Endothelial cell of umbilical vein (primary cell): ENCODE measurements around the gene COL6A2. TPM values are rescaled to one million over a fixed set of nuclear protein-coding genes. Genes with fewer than 3 reads are reported as not detected.

Source experiments
- BruUV-seq: library from RNA; stranded (reverse); fragments of 400-500 nt; replicated peaks from 2 replicates; lab custom pipeline; 2021; lab: Mats Ljungman, UMichigan
- CTCF ChIA-PET: fragments of 300-600, 350-600 bp; sonication (Branson Sonifier 250); formaldehyde crosslinking; loops from one replicate; lab custom pipeline; 2021; ENCODE audit warnings: antibody characterized with exemption, inconsistent platforms; lab: Charles Lee
- POLR2A ChIA-PET: fragments of 300-600, 350-600 bp; sonication (Branson Sonifier 250); formaldehyde crosslinking; loops from one replicate; lab custom pipeline; 2021; ENCODE audit warnings: antibody characterized with exemption, inconsistent platforms; lab: Charles Lee
- DNase-seq: peaks from one replicate; pipeline ENCODE4 v3.0.0-alpha.2; 2011; ENCODE audit warnings: low read depth, low spot score
- FAIRE-seq: peaks from 2 replicates; lab custom pipeline; 2011; peaks lifted over from hg19 to GRCh38; lab: Jason Lieb, UNC
- H2AFZ ChIP-seq: 2 replicates; pipeline ENCODE4 v1.6.0; 2012; ENCODE audit warnings: low read depth, low read length, control low read depth, inconsistent platforms
- H3K27ac ChIP-seq: 2 replicates; pipeline ENCODE4 v1.5.1; 2011; ENCODE audit warnings: low read depth, mild to moderate bottlenecking, control low read depth, low read length, moderate library complexity; ENCODE audit not compliant: insufficient read depth
- H3K27me3 ChIP-seq, 2 experiments: 2 replicates each; pipeline versions ENCODE4 v1.6.0 to v1.6.1; 2011; ENCODE audit warnings: low read length in 2 of 2, mixed read lengths in 1 of 2; ENCODE audit not compliant: control insufficient read depth in 2 of 2, insufficient read depth in 2 of 2
- H3K36me3 ChIP-seq, 2 experiments: 2 replicates in 1 of 2; 3 replicates in 1 of 2; pipeline ENCODE4 v1.5.1; 2011; ENCODE audit warnings: low read length in 2 of 2, mild to moderate bottlenecking in 1 of 2, moderate library complexity in 1 of 2; ENCODE audit not compliant: control insufficient read depth in 2 of 2, insufficient read depth in 2 of 2; ENCODE audit errors: extremely low read depth in 1 of 2
- H3K4me1 ChIP-seq: 3 replicates; pipeline ENCODE4 v1.5.1; 2011; ENCODE audit warnings: mild to moderate bottlenecking, low read length; ENCODE audit not compliant: control insufficient read depth, insufficient read depth; ENCODE audit errors: extremely low read depth
- H3K4me2 ChIP-seq: 2 replicates; pipeline ENCODE4 v1.6.1; 2011; ENCODE audit warnings: low read length, control low read depth, mixed read lengths; ENCODE audit not compliant: insufficient read depth
- H3K4me3 ChIP-seq, 3 experiments: fragments of 200-600 bp in 1 of 3; sonication (generic), shearing (Covaris generic) in 1 of 3; replicated peaks in 1 of 3; 2 replicates each; pipeline ENCODE4 v1.5.1; 2011 to 2016; ENCODE audit warnings: control low read depth in 3 of 3, low read length in 3 of 3, mild to moderate bottlenecking in 2 of 3, inconsistent platforms in 1 of 3, low read depth in 1 of 3, moderate library complexity in 1 of 3; ENCODE audit not compliant: insufficient read depth in 1 of 3
- H3K79me2 ChIP-seq: 2 replicates; pipeline ENCODE4 v1.6.0; 2012; ENCODE audit warnings: low read length, inconsistent platforms; ENCODE audit not compliant: control insufficient read depth, insufficient read depth
- H3K9ac ChIP-seq: replicated peaks from 2 replicates; pipeline ENCODE3; 2011; ENCODE audit warnings: low read length, control low read depth; ENCODE audit not compliant: insufficient read depth; ENCODE audit errors: extremely low read depth
- H3K9me1 ChIP-seq: replicated peaks from 3 replicates; pipeline ENCODE4 v1.6.0; 2011; ENCODE audit warnings: mild to moderate bottlenecking, low read length; ENCODE audit not compliant: control insufficient read depth, insufficient read depth; ENCODE audit errors: extremely low read depth
- H3K9me3 ChIP-seq: replicated peaks from 2 replicates; pipeline ENCODE4 v1.5.1; 2012; ENCODE audit warnings: low read length, inconsistent platforms; ENCODE audit not compliant: control insufficient read depth, insufficient read depth
- H4K20me1 ChIP-seq: replicated peaks from 2 replicates; pipeline ENCODE3; 2011; ENCODE audit warnings: mild to moderate bottlenecking, low read length; ENCODE audit not compliant: control insufficient read depth, insufficient read depth; ENCODE audit errors: extremely low read depth
- CTCF ChIP-seq, 2 donors: IDR thresholded peaks; 1 replicate in 1 of 2; 2 replicates in 1 of 2; pipeline ENCODE4 v1.5.1; 2011; ENCODE audit warnings: low read length in 2 of 2, mild to moderate bottlenecking in 2 of 2, moderate library complexity in 2 of 2, control low read depth in 1 of 2, inconsistent platforms in 1 of 2, low read depth in 1 of 2; ENCODE audit not compliant: insufficient read depth in 1 of 2; ENCODE audit errors: extremely low read depth in 1 of 2
- GATA2 ChIP-seq: IDR thresholded peaks from 2 replicates; pipeline ENCODE4 v1.7.0; 2011; ENCODE audit warnings: low read depth, mild to moderate bottlenecking, moderate library complexity, mixed read lengths, low read length; ENCODE audit not compliant: insufficient read length, insufficient read depth
- MYC ChIP-seq: IDR thresholded peaks from one replicate; pipeline ENCODE4 v1.6.1; 2011; ENCODE audit warnings: mild to moderate bottlenecking, low read depth, low read length
- POLR2A ChIP-seq: IDR thresholded peaks from 2 replicates; pipeline ENCODE4 v1.6.1; 2012; ENCODE audit warnings: low read depth, mild to moderate bottlenecking, control low read depth, low read length
- POLR2AphosphoS5 ChIP-seq: IDR thresholded peaks from 2 replicates; pipeline ENCODE4 v1.6.1; 2012; ENCODE audit warnings: low read depth, mild to moderate bottlenecking, control low read depth, low read length, moderate library complexity; ENCODE audit not compliant: insufficient read depth
- dilution Hi-C: fragments of 300-500 bp; cut with MboI; formaldehyde crosslinking; loops from one replicate; pipeline ENCODE4 v1.15.0; 2019; ENCODE audit warnings: low sequenced_read_pairs; ENCODE audit not compliant: extremely low pct_ligation_motif_present
- intact Hi-C: fragments of 100-400 bp; cut with micrococcal nuclease; formaldehyde crosslinking; loops from one replicate; pipeline ENCODE4 v1.10.0; 2022
- polyA plus RNA-seq, 4 experiments: library from polyadenylated mRNA; depleted of rRNA in 3 of 4; stranded (reverse) in 3 of 4; unstranded in 1 of 4; fragments of >200 nt; gene quantifications; 2 replicates each; pipeline versions ENCODE4 v1.2.1 to v1.2.3, GENCODE V29; 2011 to 2012; ENCODE audit warnings: missing spikeins in 1 of 4
- total RNA-seq: library from RNA; stranded (reverse); gene quantifications from 2 replicates; pipeline ENCODE4 v1.2.3, GENCODE V29; 2021
- TF ChIP-seq, protein P1 (sequence below): IDR thresholded peaks from 2 replicates; pipeline ENCODE4 v1.6.1; 2011; ENCODE audit not compliant: insufficient read depth, insufficient read length

Gene COL6A2
- total and polyA plus RNA-seq, 2 donors (not counting 3 experiments of a cell fraction or from before 2014, with no cell fraction given), result 3.4 to 6.1 TPM

GRCh38 chr21:46155514-46156377, 57.8 kb downstream of the COL6A2 start, which contains the start of gene FTCD:
Gene FTCD (minus strand): TSS chr21:46155579. CDS start chr21:46155523, 56 bp downstream.
- Histone ChIP-seq H3K4me1 (no peaks in the 10 kb centered on the region), H3K36me3 (no peaks in the 10 kb centered on the region), H3K4me2 (no peak within 1 kb of the TSS), H3K27ac (no peak within 1 kb of the TSS), H4K20me1 (no peaks in the 10 kb centered on the region), H3K27me3 (no peaks in the 10 kb centered on the region), H3K4me3 (no peak within 1 kb of the TSS), H3K9me1 (no peaks in the 10 kb centered on the region), H2AFZ (no peak within 1 kb of the TSS), H3K79me2 (no peaks in the 10 kb centered on the region), H3K9me3 (no peaks in the 10 kb centered on the region), H3K9ac (no peak within 1 kb of the TSS)
- dilution Hi-C loops, result no loop called here
- intact Hi-C loops, result no loop called here
- POLR2A ChIA-PET, result no interaction called here
- FAIRE-seq (no peak), DNase-seq (no peak)
- BruUV-seq, result no TSS peak
- CTCF ChIA-PET, result interaction anchor here (4.0 kb wide), 1 partner anchor 13 kb away, joined by 39 read pairs; no protein-coding TSS in a partner anchor
- TF ChIP-seq GATA2, result no peak
- TF ChIP-seq MYC, result no peak
- TF ChIP-seq POLR2A, result no peak
- TF ChIP-seq, protein P1, sequence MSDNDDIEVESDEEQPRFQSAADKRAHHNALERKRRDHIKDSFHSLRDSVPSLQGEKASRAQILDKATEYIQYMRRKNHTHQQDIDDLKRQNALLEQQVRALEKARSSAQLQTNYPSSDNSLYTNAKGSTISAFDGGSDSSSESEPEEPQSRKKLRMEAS, result no peak
- TF ChIP-seq POLR2AphosphoS5, result no peak
- TF ChIP-seq CTCF (IDR thresholded peaks at IDR 0.05; ENCODE audit: extremely low read depth in 1 of 2, insufficient read depth in 1 of 2, low read depth in 1 of 2, low read length in 2 of 2), result no peak
